ENCODE results near the gene CSNK2A3. TPM values are rescaled to one million over a fixed set of nuclear protein-coding genes. Genes with fewer than 3 reads are reported as not detected.
"Not testable (repeated sequence)": the region's sequence is repeated elsewhere in the genome, so short reads cannot be mapped to it uniquely, and the experiment has no call there.

The CSNK2A3 gene
- total RNA-seq = 1 to 10 TPM; 3.3 to 3.6 TPM

GRCh38 chr11:11352878-11353277 lies at the start of gene CSNK2A3:
TSS of gene CSNK2A3 (minus strand) at chr11:11353250. CDS start at chr11:11353119, 131 bp downstream.
- H3K27ac Mint-ChIP-seq; H3K9me3 Mint-ChIP-seq (ENCODE audit: insufficient read depth); DNase-seq; CTCF ChIA-PET; POLR2A ChIA-PET; H3K4me1 Mint-ChIP-seq (ENCODE audit: low read depth); H3K27me3 Mint-ChIP-seq (ENCODE audit: low read depth); H3K4me3 Mint-ChIP-seq; H3K36me3 Mint-ChIP-seq (ENCODE audit: low read depth); ATAC-seq: not testable (repeated sequence)

GRCh38 chr11:11401960-11402535 lies 49.0 kb upstream of the CSNK2A3 start:
- H3K9me3 Mint-ChIP-seq (ENCODE audit: insufficient read depth) = no peaks in the 10 kb centered on the region

GRCh38 chr11:11400635-11401232 lies 47.7 kb upstream of the CSNK2A3 start:
- H3K27me3 Mint-ChIP-seq (ENCODE audit: low read depth) = peaks cover 2% of the 10 kb centered on the region
- DNase-seq (no peak), ATAC-seq (no peak)
- H3K9me3 Mint-ChIP-seq (ENCODE audit: insufficient read depth) = no peaks in the 10 kb centered on the region
- H3K4me3 Mint-ChIP-seq = no peak overlapping the region
- no peak overlapping the region for H3K27ac Mint-ChIP-seq
- no peaks in the 10 kb centered on the region for H3K36me3 Mint-ChIP-seq (ENCODE audit: low read depth)
- CTCF ChIA-PET = interaction anchor here (1.2 to 1.7 kb wide), 4 partner anchors 8 to 387 kb away, joined by 3 to 6 read pairs (median 3); no protein-coding TSS in a partner anchor
- POLR2A ChIA-PET = no interaction called here
- no peaks in the 10 kb centered on the region for H3K4me1 Mint-ChIP-seq (ENCODE audit: low read depth)

More at GRCh38 chr11:11401960-11402535, 49.0 kb upstream of the CSNK2A3 start:
- Mint-ChIP-seq H3K36me3 (ENCODE audit: low read depth) (no peaks in the 10 kb centered on the region), H3K27me3 (ENCODE audit: low read depth) (peaks cover 2% of the 10 kb centered on the region), H3K4me1 (ENCODE audit: low read depth) (no peaks in the 10 kb centered on the region), H3K27ac (no peak overlapping the region), H3K4me3 (no peak overlapping the region)
- no peak for ATAC-seq
- no peak for DNase-seq
- ChIA-PET POLR2A (no interaction called here), CTCF (interaction anchor here (1.3 kb wide), 1 partner anchor 386 kb away, joined by 6 read pairs; no protein-coding TSS in a partner anchor)

- H3K4me3 Mint-ChIP-seq = no peak overlapping the region
- ATAC-seq (no peak), DNase-seq (no peak)
- H3K27me3 Mint-ChIP-seq (ENCODE audit: low read depth) = peaks cover 3% of the 10 kb centered on the region
- POLR2A ChIA-PET = no interaction called here
- H3K9me3 Mint-ChIP-seq (ENCODE audit: insufficient read depth) = no peaks in the 10 kb centered on the region
- H3K27ac Mint-ChIP-seq = no peak overlapping the region
- CTCF ChIA-PET = interaction anchor here (1.2 to 1.7 kb wide), 3 partner anchors 9 to 371 kb away, joined by 3 read pairs; no protein-coding TSS in a partner anchor
- no peaks in the 10 kb centered on the region for H3K4me1 Mint-ChIP-seq (ENCODE audit: low read depth)
- H3K36me3 Mint-ChIP-seq (ENCODE audit: low read depth) = no peaks in the 10 kb centered on the region
These were observed 47.1 kb upstream of the CSNK2A3 start for GRCh38 chr11:11400121-11400520.

GRCh38 chr11:11397781-11398180 lies 44.7 kb upstream of the CSNK2A3 start:
- ChIA-PET POLR2A (no interaction called here), CTCF (interaction anchor here (1.8 kb wide), 1 partner anchor 389 kb away, joined by 6 read pairs; no protein-coding TSS in a partner anchor)
- no peaks in the 10 kb centered on the region for H3K9me3 Mint-ChIP-seq (ENCODE audit: insufficient read depth)
- H3K4me1 Mint-ChIP-seq (ENCODE audit: low read depth) = no peaks in the 10 kb centered on the region
- H3K4me3 Mint-ChIP-seq = no peak overlapping the region
- H3K27me3 Mint-ChIP-seq (ENCODE audit: low read depth) = peaks cover 3% of the 10 kb centered on the region
- no peak overlapping the region for H3K27ac Mint-ChIP-seq
- no peaks in the 10 kb centered on the region for H3K36me3 Mint-ChIP-seq (ENCODE audit: low read depth)
- no peak for ATAC-seq
- DNase-seq = no peak

GRCh38 chr11:11397036-11397415 lies 44.0 kb upstream of the CSNK2A3 start:
- no peak overlapping the region for H3K4me3 Mint-ChIP-seq
- DNase-seq (no peak), ATAC-seq (no peak)
- peaks cover 3% of the 10 kb centered on the region for H3K27me3 Mint-ChIP-seq (ENCODE audit: low read depth)
- no peak overlapping the region for H3K27ac Mint-ChIP-seq
- H3K36me3 Mint-ChIP-seq (ENCODE audit: low read depth) = no peaks in the 10 kb centered on the region
- no peaks in the 10 kb centered on the region for H3K9me3 Mint-ChIP-seq (ENCODE audit: insufficient read depth)
- no peaks in the 10 kb centered on the region for H3K4me1 Mint-ChIP-seq (ENCODE audit: low read depth)
- POLR2A ChIA-PET = no interaction called here
- CTCF ChIA-PET = no interaction called here

- Mint-ChIP-seq H3K36me3 (ENCODE audit: low read depth) (no peaks in the 10 kb centered on the region), H3K27me3 (ENCODE audit: low read depth) (peaks cover 3% of the 10 kb centered on the region), H3K4me3 (no peak overlapping the region), H3K27ac (no peak overlapping the region), H3K9me3 (ENCODE audit: insufficient read depth) (no peaks in the 10 kb centered on the region), H3K4me1 (ENCODE audit: low read depth) (no peaks in the 10 kb centered on the region)
- POLR2A ChIA-PET = no interaction called here
- ATAC-seq = no peak
- CTCF ChIA-PET = no interaction called here
- no peak for DNase-seq
These were observed 43.4 kb upstream of the CSNK2A3 start for GRCh38 chr11:11396301-11397035.

- no peak for DNase-seq
- H3K4me1 Mint-ChIP-seq (ENCODE audit: low read depth) = no peaks in the 10 kb centered on the region
- ATAC-seq = no peak
- H3K9me3 Mint-ChIP-seq (ENCODE audit: insufficient read depth) = no peaks in the 10 kb centered on the region
- H3K36me3 Mint-ChIP-seq (ENCODE audit: low read depth) = no peaks in the 10 kb centered on the region
- H3K4me3 Mint-ChIP-seq = no peak overlapping the region
- H3K27me3 Mint-ChIP-seq (ENCODE audit: low read depth) = peaks cover 3% of the 10 kb centered on the region
- no peak overlapping the region for H3K27ac Mint-ChIP-seq
- POLR2A ChIA-PET = no interaction called here
- CTCF ChIA-PET = no interaction called here
These were observed 42.1 kb upstream of the CSNK2A3 start for GRCh38 chr11:11395126-11395525.

- no peak overlapping the region for H3K4me3 Mint-ChIP-seq
- no peak overlapping the region for H3K27ac Mint-ChIP-seq
- no peak for ATAC-seq
- CTCF ChIA-PET = no interaction called here
- no peak for DNase-seq
- POLR2A ChIA-PET = no interaction called here
- H3K27me3 Mint-ChIP-seq (ENCODE audit: low read depth) = peaks cover 3% of the 10 kb centered on the region
- H3K36me3 Mint-ChIP-seq (ENCODE audit: low read depth) = no peaks in the 10 kb centered on the region
- H3K9me3 Mint-ChIP-seq (ENCODE audit: insufficient read depth) = no peaks in the 10 kb centered on the region
- H3K4me1 Mint-ChIP-seq (ENCODE audit: low read depth) = no peaks in the 10 kb centered on the region
These were observed 41.2 kb upstream of the CSNK2A3 start for GRCh38 chr11:11394241-11394640.

- no peaks in the 10 kb centered on the region for H3K4me1 Mint-ChIP-seq (ENCODE audit: low read depth)
- H3K27ac Mint-ChIP-seq = no peak overlapping the region
- no peak overlapping the region for H3K4me3 Mint-ChIP-seq
- CTCF ChIA-PET = no interaction called here
- POLR2A ChIA-PET = no interaction called here
- ATAC-seq (no peak), DNase-seq (no peak)
- H3K36me3 Mint-ChIP-seq (ENCODE audit: low read depth) = no peaks in the 10 kb centered on the region
- peaks cover 3% of the 10 kb centered on the region for H3K27me3 Mint-ChIP-seq (ENCODE audit: low read depth)
- no peaks in the 10 kb centered on the region for H3K9me3 Mint-ChIP-seq (ENCODE audit: insufficient read depth)
These were observed 38.9 kb upstream of the CSNK2A3 start for GRCh38 chr11:11391796-11392463.

- H3K9me3 Mint-ChIP-seq (ENCODE audit: insufficient read depth) = no peaks in the 10 kb centered on the region
- no peak overlapping the region for H3K27ac Mint-ChIP-seq
- DNase-seq = no peak
- H3K4me1 Mint-ChIP-seq (ENCODE audit: low read depth) = no peaks in the 10 kb centered on the region
- H3K36me3 Mint-ChIP-seq (ENCODE audit: low read depth) = no peaks in the 10 kb centered on the region
- H3K4me3 Mint-ChIP-seq = no peak overlapping the region
- POLR2A ChIA-PET = no interaction called here
- no peak for ATAC-seq
- peaks cover 4% of the 10 kb centered on the region for H3K27me3 Mint-ChIP-seq (ENCODE audit: low read depth)
- CTCF ChIA-PET = no interaction called here
These were observed 38.1 kb upstream of the CSNK2A3 start for GRCh38 chr11:11391169-11391568.
